Measurements from ENCODE around the gene AOPEP.
"Not testable (repeated sequence)": the region's sequence is repeated elsewhere in the genome, so short reads cannot be mapped to it uniquely, and the experiment has no call there.

The AOPEP gene

GRCh38 chr9:94935396-94935795 is 208.9 kb downstream of the AOPEP start:
- Histone ChIP-seq H3K4me1 (ENCODE audit: control insufficient read depth, insufficient read depth, low read length) (peaks cover 40% of the 10 kb centered on the region), H3K4me3 (ENCODE audit: low read length) (no peak overlapping the region), H3K9ac (ENCODE audit: low read length) (no peak overlapping the region), H3K9me3 (ENCODE audit: control insufficient read depth, low read length) (no peaks in the 10 kb centered on the region), H3K36me3 (ENCODE audit: control insufficient read depth, insufficient read depth, low read length) (no peaks in the 10 kb centered on the region), H3K27me3 (ENCODE audit: control insufficient read depth, insufficient read depth, low read length) (no peaks in the 10 kb centered on the region)

GRCh38 chr9:94936419-94936818 is 209.9 kb downstream of the AOPEP start:
- no peaks in the 10 kb centered on the region for H3K36me3 ChIP-seq (ENCODE audit: control insufficient read depth, insufficient read depth, low read length)
- no peaks in the 10 kb centered on the region for H3K27me3 ChIP-seq (ENCODE audit: control insufficient read depth, insufficient read depth, low read length)
- no peaks in the 10 kb centered on the region for H3K9me3 ChIP-seq (ENCODE audit: control insufficient read depth, low read length)
- no peak overlapping the region for H3K4me3 ChIP-seq (ENCODE audit: low read length)
- H3K4me1 ChIP-seq (ENCODE audit: control insufficient read depth, insufficient read depth, low read length) = peaks cover 39% of the 10 kb centered on the region
- H3K9ac ChIP-seq (ENCODE audit: low read length) = no peak overlapping the region

GRCh38 chr9:94937214-94937903 is 210.9 kb downstream of the AOPEP start:
- Histone ChIP-seq H3K27me3 (ENCODE audit: control insufficient read depth, insufficient read depth, low read length) (no peaks in the 10 kb centered on the region), H3K4me3 (ENCODE audit: low read length) (no peak overlapping the region), H3K9ac (ENCODE audit: low read length) (no peak overlapping the region), H3K9me3 (ENCODE audit: control insufficient read depth, low read length) (no peaks in the 10 kb centered on the region), H3K36me3 (ENCODE audit: control insufficient read depth, insufficient read depth, low read length) (no peaks in the 10 kb centered on the region), H3K4me1 (ENCODE audit: control insufficient read depth, insufficient read depth, low read length) (peaks cover 38% of the 10 kb centered on the region)

GRCh38 chr9:94938384-94938783 is 211.9 kb downstream of the AOPEP start:
- H3K27me3 ChIP-seq (ENCODE audit: control insufficient read depth, insufficient read depth, low read length) = no peaks in the 10 kb centered on the region
- H3K9me3 ChIP-seq (ENCODE audit: control insufficient read depth, low read length) = no peaks in the 10 kb centered on the region
- H3K4me1 ChIP-seq (ENCODE audit: control insufficient read depth, insufficient read depth, low read length) = peaks cover 38% of the 10 kb centered on the region
- no peak overlapping the region for H3K9ac ChIP-seq (ENCODE audit: low read length)
- H3K4me3 ChIP-seq (ENCODE audit: low read length) = no peak overlapping the region
- no peaks in the 10 kb centered on the region for H3K36me3 ChIP-seq (ENCODE audit: control insufficient read depth, insufficient read depth, low read length)

GRCh38 chr9:94940296-94940695 is 213.8 kb downstream of the AOPEP start:
- H3K27me3 ChIP-seq (ENCODE audit: control insufficient read depth, insufficient read depth, low read length); H3K9me3 ChIP-seq (ENCODE audit: control insufficient read depth, low read length); H3K4me3 ChIP-seq (ENCODE audit: low read length); H3K36me3 ChIP-seq (ENCODE audit: control insufficient read depth, insufficient read depth, low read length); H3K9ac ChIP-seq (ENCODE audit: low read length): not testable (repeated sequence)
- peaks cover 38% of the 10 kb centered on the region for H3K4me1 ChIP-seq (ENCODE audit: control insufficient read depth, insufficient read depth, low read length)

GRCh38 chr9:94941211-94941875 is 214.8 kb downstream of the AOPEP start:
- no peaks in the 10 kb centered on the region for H3K27me3 ChIP-seq (ENCODE audit: control insufficient read depth, insufficient read depth, low read length)
- H3K4me1 ChIP-seq (ENCODE audit: control insufficient read depth, insufficient read depth, low read length) = peaks cover 41% of the 10 kb centered on the region
- H3K9ac ChIP-seq (ENCODE audit: low read length) = peak overlapping the region; percentile 19
- no peaks in the 10 kb centered on the region for H3K9me3 ChIP-seq (ENCODE audit: control insufficient read depth, low read length)
- no peak overlapping the region for H3K4me3 ChIP-seq (ENCODE audit: low read length)
- H3K36me3 ChIP-seq (ENCODE audit: control insufficient read depth, insufficient read depth, low read length) = no peaks in the 10 kb centered on the region

GRCh38 chr9:94944626-94945025 is 218.1 kb downstream of the AOPEP start:
- H3K36me3 ChIP-seq (ENCODE audit: control insufficient read depth, insufficient read depth, low read length) = no peaks in the 10 kb centered on the region
- peaks cover 26% of the 10 kb centered on the region for H3K4me1 ChIP-seq (ENCODE audit: control insufficient read depth, insufficient read depth, low read length)
- no peaks in the 10 kb centered on the region for H3K9me3 ChIP-seq (ENCODE audit: control insufficient read depth, low read length)
- H3K27me3 ChIP-seq (ENCODE audit: control insufficient read depth, insufficient read depth, low read length) = no peaks in the 10 kb centered on the region
- no peak overlapping the region for H3K4me3 ChIP-seq (ENCODE audit: low read length)
- H3K9ac ChIP-seq (ENCODE audit: low read length) = no peak overlapping the region

- H3K9ac ChIP-seq (ENCODE audit: low read length) = no peak overlapping the region
- H3K36me3 ChIP-seq (ENCODE audit: control insufficient read depth, insufficient read depth, low read length) = no peaks in the 10 kb centered on the region
- peaks cover 24% of the 10 kb centered on the region for H3K4me1 ChIP-seq (ENCODE audit: control insufficient read depth, insufficient read depth, low read length)
- no peaks in the 10 kb centered on the region for H3K9me3 ChIP-seq (ENCODE audit: control insufficient read depth, low read length)
- H3K4me3 ChIP-seq (ENCODE audit: low read length) = no peak overlapping the region
- no peaks in the 10 kb centered on the region for H3K27me3 ChIP-seq (ENCODE audit: control insufficient read depth, insufficient read depth, low read length)
These were observed 219.0 kb downstream of the AOPEP start for GRCh38 chr9:94945197-94946144.

GRCh38 chr9:94946256-94946655 is 219.8 kb downstream of the AOPEP start:
- H3K36me3 ChIP-seq (ENCODE audit: control insufficient read depth, insufficient read depth, low read length) = no peaks in the 10 kb centered on the region
- no peak overlapping the region for H3K4me3 ChIP-seq (ENCODE audit: low read length)
- H3K9me3 ChIP-seq (ENCODE audit: control insufficient read depth, low read length) = no peaks in the 10 kb centered on the region
- H3K27me3 ChIP-seq (ENCODE audit: control insufficient read depth, insufficient read depth, low read length) = no peaks in the 10 kb centered on the region
- no peak overlapping the region for H3K9ac ChIP-seq (ENCODE audit: low read length)
- peaks cover 24% of the 10 kb centered on the region for H3K4me1 ChIP-seq (ENCODE audit: control insufficient read depth, insufficient read depth, low read length)

GRCh38 chr9:94948567-94949235 is 222.2 kb downstream of the AOPEP start:
- peaks cover 29% of the 10 kb centered on the region for H3K4me1 ChIP-seq (ENCODE audit: control insufficient read depth, insufficient read depth, low read length)
- H3K9me3 ChIP-seq (ENCODE audit: control insufficient read depth, low read length) = no peaks in the 10 kb centered on the region
- H3K27me3 ChIP-seq (ENCODE audit: control insufficient read depth, insufficient read depth, low read length) = no peaks in the 10 kb centered on the region
- no peak overlapping the region for H3K4me3 ChIP-seq (ENCODE audit: low read length)
- no peaks in the 10 kb centered on the region for H3K36me3 ChIP-seq (ENCODE audit: control insufficient read depth, insufficient read depth, low read length)
- H3K9ac ChIP-seq (ENCODE audit: low read length) = no peak overlapping the region

- Histone ChIP-seq H3K4me1 (ENCODE audit: control insufficient read depth, insufficient read depth, low read length) (peaks cover 29% of the 10 kb centered on the region), H3K27me3 (ENCODE audit: control insufficient read depth, insufficient read depth, low read length) (no peaks in the 10 kb centered on the region), H3K9ac (ENCODE audit: low read length) (no peak overlapping the region), H3K9me3 (ENCODE audit: control insufficient read depth, low read length) (no peaks in the 10 kb centered on the region), H3K36me3 (ENCODE audit: control insufficient read depth, insufficient read depth, low read length) (no peaks in the 10 kb centered on the region), H3K4me3 (ENCODE audit: low read length) (no peak overlapping the region)
These were observed 222.9 kb downstream of the AOPEP start for GRCh38 chr9:94949370-94949769.
